Neural cell (in vitro differentiated cells): ENCODE measurements around the gene IL1RAPL2. TPM values are rescaled to one million over a fixed set of nuclear protein-coding genes. Genes with fewer than 3 reads are reported as not detected.

Source experiments
- H2AFZ ChIP-seq: fragments of 200-600, 300-800 bp; sonication (generic), shearing (Covaris generic); 2 replicates; pipeline ENCODE4 v1.6.0; 2014; ENCODE audit warnings: low read depth, mild to moderate bottlenecking, antibody characterized with exemption, low read length, moderate library complexity
- H3F3A ChIP-seq: fragments of 200-600 bp; shearing (Covaris generic); 2 replicates; pipeline ENCODE4 v1.6.1; 2016; ENCODE audit warnings: mild to moderate bottlenecking, moderate library complexity, mixed read lengths, antibody characterized with exemption, low read length; ENCODE audit not compliant: insufficient read depth, poor library complexity, severe bottlenecking
- H3K27ac ChIP-seq: fragments of 200-600, 300-800 bp; sonication (generic), shearing (Covaris generic); 2 replicates; pipeline ENCODE4 v1.5.1; 2014; ENCODE audit warnings: mild to moderate bottlenecking, low read length, moderate library complexity
- H3K27me3 ChIP-seq: fragments of 300-800, 200-600 bp; sonication (generic), shearing (Covaris generic); 2 replicates; pipeline ENCODE4 v1.6.0; 2014; ENCODE audit warnings: mild to moderate bottlenecking, low read depth, low read length, moderate library complexity; ENCODE audit not compliant: insufficient read depth
- H3K36me3 ChIP-seq: fragments of 300-800, 200-600 bp; sonication (generic), shearing (Covaris generic); 2 replicates; pipeline ENCODE4 v1.5.1; 2014; ENCODE audit warnings: mild to moderate bottlenecking, antibody characterized with exemption, low read length, moderate library complexity; ENCODE audit not compliant: insufficient read depth
- H3K4me2 ChIP-seq: fragments of 300-800, 200-600 bp; sonication (generic), shearing (Covaris generic); 2 replicates; pipeline ENCODE4 v1.6.0; 2014; ENCODE audit warnings: mild to moderate bottlenecking, low read length
- H3K4me3 ChIP-seq: fragments of 300-800, 200-600 bp; sonication (generic), shearing (Covaris generic); 2 replicates; pipeline ENCODE4 v1.5.1; 2014; ENCODE audit warnings: mild to moderate bottlenecking, low read length, moderate library complexity
- H3K79me2 ChIP-seq: fragments of 200-600 bp; shearing (Covaris generic); replicated peaks from 2 replicates; pipeline ENCODE4 v1.6.0; 2014; ENCODE audit warnings: mild to moderate bottlenecking, low read length, moderate library complexity; ENCODE audit not compliant: insufficient read depth
- H3K9ac ChIP-seq: fragments of 300-800, 200-600 bp; sonication (generic), shearing (Covaris generic); 2 replicates; pipeline ENCODE4 v1.6.1; 2016; ENCODE audit warnings: mild to moderate bottlenecking, low read length, mixed read lengths
- H3K9me2 ChIP-seq: fragments of 200-600 bp; shearing (Covaris generic); 2 replicates; pipeline ENCODE4 v1.6.1; 2016; ENCODE audit warnings: mild to moderate bottlenecking, low read length, mixed read lengths; ENCODE audit not compliant: insufficient read depth
- H3K9me3 ChIP-seq: fragments of 200-600, 300-800 bp; sonication (generic), shearing (Covaris generic); 2 replicates; pipeline ENCODE4 v1.6.1; 2016; ENCODE audit warnings: mild to moderate bottlenecking, mixed run types, low read length, moderate library complexity, mixed read lengths
- H4K20me1 ChIP-seq: fragments of 200-600 bp; shearing (Covaris generic); 2 replicates; pipeline ENCODE4 v1.6.1; 2016; ENCODE audit warnings: mild to moderate bottlenecking, mixed run types; ENCODE audit not compliant: insufficient read depth
- EP300 ChIP-seq: fragments of 450-650 bp; conservative IDR thresholded peaks from 2 replicates; pipeline ENCODE4 v1.6.1; 2014; ENCODE audit warnings: antibody characterized with exemption, mild to moderate bottlenecking, moderate library complexity; ENCODE audit not compliant: poor library complexity, severe bottlenecking
- EZH2 ChIP-seq: fragments of 200-600, 300-800 bp; shearing (Covaris generic), sonication (generic); IDR thresholded peaks from 2 replicates; pipeline ENCODE4 v1.6.1; 2014; ENCODE audit warnings: antibody characterized with exemption, low read length, borderline replicate concordance, mild to moderate bottlenecking; ENCODE audit not compliant: insufficient read depth, poor library complexity, severe bottlenecking
- MXI1 ChIP-seq: fragments of 450-650 bp; conservative IDR thresholded peaks from 2 replicates; pipeline ENCODE4 v1.6.1; 2014; ENCODE audit warnings: antibody characterized with exemption, mild to moderate bottlenecking; ENCODE audit not compliant: poor library complexity, severe bottlenecking
- POLR2AphosphoS5 ChIP-seq: IDR thresholded peaks from 2 replicates; pipeline ENCODE4 v1.6.1; 2012
- RAD21 ChIP-seq: fragments of 450-650 bp; conservative IDR thresholded peaks from 2 replicates; pipeline ENCODE4 v1.6.1; 2014; ENCODE audit warnings: antibody characterized with exemption, mild to moderate bottlenecking, moderate library complexity
- SMC3 ChIP-seq: fragments of 450-650 bp; conservative IDR thresholded peaks from 2 replicates; pipeline ENCODE4 v1.6.1; 2014; ENCODE audit warnings: antibody characterized with exemption, mild to moderate bottlenecking, moderate library complexity; ENCODE audit not compliant: poor library complexity
- TAF1 ChIP-seq: IDR thresholded peaks from 2 replicates; pipeline ENCODE4 v1.6.1; 2012; ENCODE audit warnings: low read depth
- polyA plus RNA-seq: library from polyadenylated mRNA; depleted of rRNA; stranded (reverse); fragments of >200 nt; gene quantifications from 2 replicates; pipeline ENCODE4 v1.2.3, GENCODE V29; 2014
- TF ChIP-seq, protein P1 (sequence below): IDR thresholded peaks from 2 replicates; pipeline ENCODE4 v1.6.1; 2012; ENCODE audit warnings: borderline replicate concordance
- TF ChIP-seq, protein P2 (sequence below): fragments of 450-650 bp; IDR thresholded peaks from 2 replicates; pipeline ENCODE4 v1.5.1; 2014; ENCODE audit warnings: antibody characterized with exemption, mild to moderate bottlenecking, moderate library complexity; ENCODE audit not compliant: poor library complexity, severe bottlenecking

IL1RAPL2 gene
- polyA plus RNA-seq, 1 donor from 2014 or later, result not detected

DNA sequence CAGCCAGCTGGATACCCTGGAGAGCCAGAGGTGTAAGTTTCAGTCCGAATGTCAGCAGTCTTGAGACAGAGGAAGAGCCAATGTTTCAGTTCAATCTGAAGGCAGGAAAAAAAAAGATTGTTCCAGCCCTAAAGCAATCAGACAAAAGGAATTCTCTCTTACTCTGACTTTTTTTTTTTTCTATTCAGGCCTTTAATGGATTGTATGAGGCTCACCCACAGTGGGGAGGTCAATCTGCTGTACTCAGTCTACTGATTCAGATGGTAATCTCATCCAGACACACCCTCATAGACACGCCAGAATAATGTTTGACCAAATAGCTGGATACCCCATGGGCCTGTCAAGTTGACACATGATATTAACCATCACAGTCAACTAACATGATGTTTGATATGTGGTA lies 602.6 kb downstream of the IL1RAPL2 start:
- Histone ChIP-seq H3K79me2 (no peaks in the 10 kb centered on the region), H3K9me3 (no peaks in the 10 kb centered on the region), H2AFZ (no peak overlapping the region), H3K4me2 (no peak overlapping the region), H3K9me2 (no peaks in the 10 kb centered on the region), H3K4me3 (no peak overlapping the region), H3K27me3 (no peaks in the 10 kb centered on the region), H3F3A (no peaks in the 10 kb centered on the region), H4K20me1 (no peaks in the 10 kb centered on the region), H3K27ac (no peak overlapping the region), H3K36me3 (no peaks in the 10 kb centered on the region), H3K9ac (no peak overlapping the region)
- no peak for TF ChIP-seq MXI1
- TF ChIP-seq TAF1, result no peak
- no peak for TF ChIP-seq POLR2AphosphoS5
- no peak for TF ChIP-seq EZH2
- TF ChIP-seq RAD21, result no peak
- TF ChIP-seq EP300, result no peak
- no peak for TF ChIP-seq SMC3
- TF ChIP-seq, protein P1, sequence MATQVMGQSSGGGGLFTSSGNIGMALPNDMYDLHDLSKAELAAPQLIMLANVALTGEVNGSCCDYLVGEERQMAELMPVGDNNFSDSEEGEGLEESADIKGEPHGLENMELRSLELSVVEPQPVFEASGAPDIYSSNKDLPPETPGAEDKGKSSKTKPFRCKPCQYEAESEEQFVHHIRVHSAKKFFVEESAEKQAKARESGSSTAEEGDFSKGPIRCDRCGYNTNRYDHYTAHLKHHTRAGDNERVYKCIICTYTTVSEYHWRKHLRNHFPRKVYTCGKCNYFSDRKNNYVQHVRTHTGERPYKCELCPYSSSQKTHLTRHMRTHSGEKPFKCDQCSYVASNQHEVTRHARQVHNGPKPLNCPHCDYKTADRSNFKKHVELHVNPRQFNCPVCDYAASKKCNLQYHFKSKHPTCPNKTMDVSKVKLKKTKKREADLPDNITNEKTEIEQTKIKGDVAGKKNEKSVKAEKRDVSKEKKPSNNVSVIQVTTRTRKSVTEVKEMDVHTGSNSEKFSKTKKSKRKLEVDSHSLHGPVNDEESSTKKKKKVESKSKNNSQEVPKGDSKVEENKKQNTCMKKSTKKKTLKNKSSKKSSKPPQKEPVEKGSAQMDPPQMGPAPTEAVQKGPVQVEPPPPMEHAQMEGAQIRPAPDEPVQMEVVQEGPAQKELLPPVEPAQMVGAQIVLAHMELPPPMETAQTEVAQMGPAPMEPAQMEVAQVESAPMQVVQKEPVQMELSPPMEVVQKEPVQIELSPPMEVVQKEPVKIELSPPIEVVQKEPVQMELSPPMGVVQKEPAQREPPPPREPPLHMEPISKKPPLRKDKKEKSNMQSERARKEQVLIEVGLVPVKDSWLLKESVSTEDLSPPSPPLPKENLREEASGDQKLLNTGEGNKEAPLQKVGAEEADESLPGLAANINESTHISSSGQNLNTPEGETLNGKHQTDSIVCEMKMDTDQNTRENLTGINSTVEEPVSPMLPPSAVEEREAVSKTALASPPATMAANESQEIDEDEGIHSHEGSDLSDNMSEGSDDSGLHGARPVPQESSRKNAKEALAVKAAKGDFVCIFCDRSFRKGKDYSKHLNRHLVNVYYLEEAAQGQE, result no peak
- TF ChIP-seq, protein P2, sequence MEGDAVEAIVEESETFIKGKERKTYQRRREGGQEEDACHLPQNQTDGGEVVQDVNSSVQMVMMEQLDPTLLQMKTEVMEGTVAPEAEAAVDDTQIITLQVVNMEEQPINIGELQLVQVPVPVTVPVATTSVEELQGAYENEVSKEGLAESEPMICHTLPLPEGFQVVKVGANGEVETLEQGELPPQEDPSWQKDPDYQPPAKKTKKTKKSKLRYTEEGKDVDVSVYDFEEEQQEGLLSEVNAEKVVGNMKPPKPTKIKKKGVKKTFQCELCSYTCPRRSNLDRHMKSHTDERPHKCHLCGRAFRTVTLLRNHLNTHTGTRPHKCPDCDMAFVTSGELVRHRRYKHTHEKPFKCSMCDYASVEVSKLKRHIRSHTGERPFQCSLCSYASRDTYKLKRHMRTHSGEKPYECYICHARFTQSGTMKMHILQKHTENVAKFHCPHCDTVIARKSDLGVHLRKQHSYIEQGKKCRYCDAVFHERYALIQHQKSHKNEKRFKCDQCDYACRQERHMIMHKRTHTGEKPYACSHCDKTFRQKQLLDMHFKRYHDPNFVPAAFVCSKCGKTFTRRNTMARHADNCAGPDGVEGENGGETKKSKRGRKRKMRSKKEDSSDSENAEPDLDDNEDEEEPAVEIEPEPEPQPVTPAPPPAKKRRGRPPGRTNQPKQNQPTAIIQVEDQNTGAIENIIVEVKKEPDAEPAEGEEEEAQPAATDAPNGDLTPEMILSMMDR, result no peak

DNA sequence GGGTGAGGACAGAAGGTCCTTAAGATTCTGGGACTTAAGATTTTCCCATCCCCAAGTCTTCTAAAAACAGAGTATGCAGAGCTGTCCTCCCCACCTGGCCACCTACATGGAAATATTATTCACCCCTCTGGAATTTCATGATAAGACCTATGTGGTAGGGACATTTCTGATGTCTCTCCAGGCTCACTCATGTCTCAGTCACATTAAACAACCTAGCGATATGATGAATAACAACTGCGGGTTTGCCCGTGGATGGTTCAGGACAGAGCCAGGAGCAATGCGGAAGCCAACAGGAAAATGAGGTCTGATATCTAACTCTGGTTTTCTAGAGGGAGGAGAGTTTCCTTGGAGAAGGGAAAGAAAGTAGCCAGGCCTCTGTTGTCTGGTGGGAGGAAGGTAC lies 607.1 kb downstream of the IL1RAPL2 start:
- H3K36me3 ChIP-seq, result no peaks in the 10 kb centered on the region
- H3K9me2 ChIP-seq, result no peaks in the 10 kb centered on the region
- no peak overlapping the region for H3K27ac ChIP-seq
- H4K20me1 ChIP-seq, result no peaks in the 10 kb centered on the region
- no peaks in the 10 kb centered on the region for H3F3A ChIP-seq
- H3K4me3 ChIP-seq, result no peak overlapping the region
- H3K9ac ChIP-seq, result no peak overlapping the region
- no peaks in the 10 kb centered on the region for H3K27me3 ChIP-seq
- H3K9me3 ChIP-seq, result no peaks in the 10 kb centered on the region
- TF ChIP-seq, protein P1, result no peak
- TF ChIP-seq TAF1, result no peak
- no peak for TF ChIP-seq EP300
- TF ChIP-seq, protein P2, result no peak
- no peak for TF ChIP-seq POLR2AphosphoS5
- TF ChIP-seq EZH2, result no peak
- no peak for TF ChIP-seq RAD21
- no peak for TF ChIP-seq SMC3
- no peak for TF ChIP-seq MXI1
- no peak overlapping the region for H2AFZ ChIP-seq
- no peaks in the 10 kb centered on the region for H3K79me2 ChIP-seq
- no peak overlapping the region for H3K4me2 ChIP-seq
